ENCODE measurements around the gene MUCL3.
"Not testable (repeated sequence)": the region's sequence is repeated elsewhere in the genome, so short reads cannot be mapped to it uniquely, and the experiment has no call there.

Gene MUCL3

GRCh38 chr6:30917487-30917886, 23.3 kb upstream of the MUCL3 start:
- TF ChIP-seq, protein P1, sequence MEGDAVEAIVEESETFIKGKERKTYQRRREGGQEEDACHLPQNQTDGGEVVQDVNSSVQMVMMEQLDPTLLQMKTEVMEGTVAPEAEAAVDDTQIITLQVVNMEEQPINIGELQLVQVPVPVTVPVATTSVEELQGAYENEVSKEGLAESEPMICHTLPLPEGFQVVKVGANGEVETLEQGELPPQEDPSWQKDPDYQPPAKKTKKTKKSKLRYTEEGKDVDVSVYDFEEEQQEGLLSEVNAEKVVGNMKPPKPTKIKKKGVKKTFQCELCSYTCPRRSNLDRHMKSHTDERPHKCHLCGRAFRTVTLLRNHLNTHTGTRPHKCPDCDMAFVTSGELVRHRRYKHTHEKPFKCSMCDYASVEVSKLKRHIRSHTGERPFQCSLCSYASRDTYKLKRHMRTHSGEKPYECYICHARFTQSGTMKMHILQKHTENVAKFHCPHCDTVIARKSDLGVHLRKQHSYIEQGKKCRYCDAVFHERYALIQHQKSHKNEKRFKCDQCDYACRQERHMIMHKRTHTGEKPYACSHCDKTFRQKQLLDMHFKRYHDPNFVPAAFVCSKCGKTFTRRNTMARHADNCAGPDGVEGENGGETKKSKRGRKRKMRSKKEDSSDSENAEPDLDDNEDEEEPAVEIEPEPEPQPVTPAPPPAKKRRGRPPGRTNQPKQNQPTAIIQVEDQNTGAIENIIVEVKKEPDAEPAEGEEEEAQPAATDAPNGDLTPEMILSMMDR (conservative IDR thresholded peaks at IDR 0.05; ENCODE audit: low read length) = no peak
- no peak for DNase-seq (ENCODE audit: low read depth)
- H3K4me3 ChIP-seq (ENCODE audit: low read length) = no peak overlapping the region

DNA sequence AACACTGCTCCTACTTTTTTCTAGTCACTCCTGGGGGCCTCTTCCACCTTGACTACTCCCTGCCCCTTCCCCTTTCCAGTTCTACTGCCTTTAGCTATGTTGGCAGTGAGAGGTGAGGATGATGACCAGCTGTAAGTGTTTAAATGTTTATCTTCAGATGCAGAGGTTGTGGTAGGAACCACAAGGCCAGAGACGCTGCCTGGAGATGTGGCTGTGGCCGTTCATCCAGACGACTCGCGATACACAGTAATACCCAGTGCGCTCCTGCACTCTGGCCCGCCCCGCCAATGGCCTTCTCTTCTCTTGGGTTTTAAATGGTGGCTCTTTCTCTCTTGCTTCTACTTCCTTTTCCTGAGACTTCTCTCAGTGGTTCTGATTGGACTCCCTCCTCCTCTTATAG, 22.1 kb upstream of the MUCL3 start:
- no peak overlapping the region for H3K4me3 ChIP-seq (ENCODE audit: low read length)
- TF ChIP-seq, protein P1 (conservative IDR thresholded peaks at IDR 0.05; ENCODE audit: low read length) = no peak
- DNase-seq (ENCODE audit: low read depth) = no peak

DNA sequence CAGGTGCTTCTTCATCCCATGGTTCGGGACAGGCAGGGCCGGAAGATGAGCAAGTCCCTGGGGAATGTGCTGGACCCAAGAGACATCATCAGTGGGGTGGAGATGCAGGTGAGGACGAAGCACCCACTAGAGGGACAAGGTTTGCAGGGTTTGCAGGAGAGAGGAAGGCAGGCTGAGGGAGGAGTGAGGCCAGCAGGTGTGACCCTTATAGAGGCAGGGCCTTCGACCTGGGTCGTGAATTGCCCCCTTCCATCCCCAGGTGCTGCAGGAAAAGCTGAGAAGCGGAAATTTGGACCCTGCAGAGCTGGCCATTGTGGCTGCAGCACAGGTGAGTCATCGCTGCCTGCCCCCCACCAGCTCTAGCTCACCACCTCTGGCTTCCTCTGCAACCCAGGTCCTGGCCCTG, 18.3 kb upstream of the MUCL3 start:
- no peak for DNase-seq (ENCODE audit: low read depth)
- H3K4me3 ChIP-seq (ENCODE audit: low read length) = no peak overlapping the region
- TF ChIP-seq, protein P1 (conservative IDR thresholded peaks at IDR 0.05; ENCODE audit: low read length) = no peak

GRCh38 chr6:30924040-30924627, 16.6 kb upstream of the MUCL3 start:
- not testable (repeated sequence) for DNase-seq (ENCODE audit: low read depth); H3K4me3 ChIP-seq (ENCODE audit: low read length)

DNA sequence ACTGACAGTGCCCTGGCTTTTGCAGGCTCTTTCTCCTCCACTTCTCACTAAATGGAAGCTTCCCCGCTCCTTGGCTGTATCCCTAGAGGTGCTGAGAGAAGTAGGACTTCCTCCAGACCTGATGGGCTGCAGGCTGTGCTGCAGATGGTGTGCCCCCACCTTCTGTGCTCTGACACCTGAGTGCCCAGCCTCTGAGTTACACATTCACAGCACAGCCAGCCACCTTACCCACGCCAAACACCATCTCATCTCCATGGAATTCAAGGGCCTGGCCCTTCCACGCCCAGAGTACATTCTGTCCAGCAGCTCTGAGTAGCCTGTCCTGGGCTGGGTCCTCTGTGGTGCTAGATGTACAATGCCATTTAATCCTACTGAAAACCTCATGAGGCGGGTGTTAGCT, 14.1 kb upstream of the MUCL3 start:
- H3K4me3 ChIP-seq (ENCODE audit: low read length) = no peak overlapping the region
- TF ChIP-seq, protein P1 (conservative IDR thresholded peaks at IDR 0.05; ENCODE audit: low read length) = no peak
- no peak for DNase-seq (ENCODE audit: low read depth)

GRCh38 chr6:30927080-30927479, 13.7 kb upstream of the MUCL3 start:
- H3K4me3 ChIP-seq (ENCODE audit: low read length); DNase-seq (ENCODE audit: low read depth): not testable (repeated sequence)

DNA sequence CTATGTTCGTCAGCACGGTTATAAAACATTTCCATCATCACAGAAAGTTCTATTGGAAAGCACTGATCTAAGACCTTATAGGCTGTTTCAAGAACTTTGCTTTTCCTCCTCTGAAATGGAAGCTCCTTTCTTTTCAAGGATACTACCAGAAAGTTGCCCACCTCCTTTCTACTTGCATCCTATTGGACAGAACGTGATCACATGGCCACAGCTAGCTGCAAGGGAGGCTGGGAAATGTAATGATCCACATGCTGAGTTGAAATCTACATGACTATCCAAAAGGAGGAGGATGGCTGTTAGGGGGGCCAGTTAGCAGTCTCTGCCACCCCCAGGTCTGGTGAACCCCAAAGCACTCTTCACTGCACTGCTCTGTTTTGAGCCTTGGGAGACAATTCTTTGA, 12.1 kb upstream of the MUCL3 start:
- no peak overlapping the region for H3K4me3 ChIP-seq (ENCODE audit: low read length)
- no peak for DNase-seq (ENCODE audit: low read depth)
- TF ChIP-seq, protein P1 (conservative IDR thresholded peaks at IDR 0.05; ENCODE audit: low read length) = no peak

- H3K4me3 ChIP-seq (ENCODE audit: low read length) = no peak overlapping the region
- TF ChIP-seq, protein P1 (conservative IDR thresholded peaks at IDR 0.05; ENCODE audit: low read length) = no peak
- no peak for DNase-seq (ENCODE audit: low read depth)
Observed at GRCh38 chr6:30930506-30930905, 10.3 kb upstream of the MUCL3 start.
